Measurements from ENCODE around the gene C1orf174. TPM values are rescaled to one million over a fixed set of nuclear protein-coding genes. Genes with fewer than 3 reads are reported as not detected.

The C1orf174 gene
- total RNA-seq, 1 experiment from 2014 or later: 21.1 TPM

DNA sequence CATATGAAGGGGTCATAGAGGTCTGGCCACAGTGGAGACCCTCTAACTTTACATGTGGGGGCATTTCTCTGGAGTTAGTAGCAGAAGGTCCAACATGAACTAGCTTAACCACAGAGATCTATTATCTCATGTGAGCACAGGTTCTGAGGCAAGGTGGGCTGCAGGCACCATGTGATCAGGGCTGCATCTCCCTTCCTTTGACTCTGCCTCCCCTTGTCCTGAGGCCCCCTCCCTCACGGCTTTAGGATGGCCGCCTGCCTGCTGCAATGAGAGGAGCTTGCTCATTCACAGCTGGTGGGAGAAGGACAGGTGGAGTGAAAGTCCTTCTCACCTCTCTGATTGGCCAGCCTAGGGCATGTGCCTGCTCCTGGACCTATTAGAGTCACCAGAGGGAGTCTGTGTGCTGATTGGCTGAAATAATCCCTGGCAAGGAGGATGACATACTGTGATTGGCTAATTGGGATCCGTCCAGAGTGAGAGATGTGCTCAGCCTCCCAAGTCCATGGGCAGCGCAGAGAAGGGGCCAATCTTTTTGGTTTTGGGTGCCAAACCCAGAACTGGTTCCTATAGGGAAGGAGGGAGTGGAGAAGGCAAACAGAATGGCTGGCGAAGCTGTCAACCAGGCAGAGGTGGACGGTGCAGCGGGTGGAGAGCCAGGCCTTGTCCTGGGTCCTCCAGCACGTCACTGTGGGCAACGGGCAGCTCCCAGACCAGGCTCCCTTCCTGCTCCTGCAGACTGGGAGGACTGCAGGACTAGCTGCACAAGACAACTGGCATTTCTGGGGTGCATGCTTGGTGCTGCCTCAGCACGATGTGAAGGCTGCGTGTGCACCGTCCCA, 39.4 kb upstream of the C1orf174 start:
- no peaks in the 10 kb centered on the region for H3K4me1 ChIP-seq (ENCODE audit: insufficient read depth, low read length)
- no peaks in the 10 kb centered on the region for H3K27me3 ChIP-seq (ENCODE audit: insufficient read depth, low read length)
- H2BK15ac ChIP-seq (ENCODE audit: low read depth, low read length): no peak overlapping the region
- no peak overlapping the region for H4K91ac ChIP-seq (ENCODE audit: insufficient read length, low read depth, low read length)
- H3K4me1 Mint-ChIP-seq: peaks cover 2 to 5% of the 10 kb centered on the region in 2 experiments; a peak in 3 of 4 replicates
- no peaks in the 10 kb centered on the region for H3K79me1 ChIP-seq (ENCODE audit: insufficient read depth, low read depth, low read length, poor library complexity, severe bottlenecking)
- H3K79me2 ChIP-seq (ENCODE audit: insufficient read depth, low read length): no peaks in the 10 kb centered on the region
- TF ChIP-seq, protein P1, sequence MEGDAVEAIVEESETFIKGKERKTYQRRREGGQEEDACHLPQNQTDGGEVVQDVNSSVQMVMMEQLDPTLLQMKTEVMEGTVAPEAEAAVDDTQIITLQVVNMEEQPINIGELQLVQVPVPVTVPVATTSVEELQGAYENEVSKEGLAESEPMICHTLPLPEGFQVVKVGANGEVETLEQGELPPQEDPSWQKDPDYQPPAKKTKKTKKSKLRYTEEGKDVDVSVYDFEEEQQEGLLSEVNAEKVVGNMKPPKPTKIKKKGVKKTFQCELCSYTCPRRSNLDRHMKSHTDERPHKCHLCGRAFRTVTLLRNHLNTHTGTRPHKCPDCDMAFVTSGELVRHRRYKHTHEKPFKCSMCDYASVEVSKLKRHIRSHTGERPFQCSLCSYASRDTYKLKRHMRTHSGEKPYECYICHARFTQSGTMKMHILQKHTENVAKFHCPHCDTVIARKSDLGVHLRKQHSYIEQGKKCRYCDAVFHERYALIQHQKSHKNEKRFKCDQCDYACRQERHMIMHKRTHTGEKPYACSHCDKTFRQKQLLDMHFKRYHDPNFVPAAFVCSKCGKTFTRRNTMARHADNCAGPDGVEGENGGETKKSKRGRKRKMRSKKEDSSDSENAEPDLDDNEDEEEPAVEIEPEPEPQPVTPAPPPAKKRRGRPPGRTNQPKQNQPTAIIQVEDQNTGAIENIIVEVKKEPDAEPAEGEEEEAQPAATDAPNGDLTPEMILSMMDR (conservative IDR thresholded peaks at IDR 0.05): no peak
- H3T11ph ChIP-seq (ENCODE audit: low read length): no peak overlapping the region
- no peak overlapping the region for H4K5ac ChIP-seq (ENCODE audit: insufficient read length, low read depth, low read length)
- H4K8ac ChIP-seq (replicated peaks; ENCODE audit: insufficient read length, low read depth, low read length): no peak overlapping the region
- H3K4me2 ChIP-seq (ENCODE audit: insufficient read depth, insufficient read length, low read length): no peak overlapping the region
- no peak for DNase-seq
- H2BK12ac ChIP-seq (ENCODE audit: insufficient read length, low read depth, low read length): no peak overlapping the region
- no peak overlapping the region for H3K9ac ChIP-seq (ENCODE audit: extremely low read depth, insufficient read length, low read length)
- no peaks in the 10 kb centered on the region for H3K9me3 ChIP-seq (ENCODE audit: control insufficient read depth, low read depth, low read length)
- H3K27me3 Mint-ChIP-seq (ENCODE audit: low read depth): peaks cover 5% of the 10 kb centered on the region
- H3K4ac ChIP-seq (ENCODE audit: low read depth, low read length): no peak overlapping the region
- H3K23ac ChIP-seq (ENCODE audit: insufficient read length, low read depth, low read length): no peak overlapping the region
- no peak overlapping the region for H2AK5ac ChIP-seq (ENCODE audit: insufficient read length, low read length)
- H2BK120ac ChIP-seq (ENCODE audit: low read depth, low read length, poor library complexity, severe bottlenecking): no peak overlapping the region
- no peak overlapping the region for H2BK20ac ChIP-seq (ENCODE audit: low read depth, low read length, poor library complexity, severe bottlenecking)
- peaks cover 19 to 32% of the 10 kb centered on the region in 2 experiments for H3K9me3 Mint-ChIP-seq
- no peaks in the 10 kb centered on the region for H4K20me1 ChIP-seq (ENCODE audit: control insufficient read depth, insufficient read depth, insufficient read length)
- no peak overlapping the region for H3K14ac ChIP-seq (ENCODE audit: insufficient read depth, low read length)
- H3K36me3 Mint-ChIP-seq (ENCODE audit: insufficient read depth in 1 of 3, low read depth in 3 of 3): peaks cover 1 to 12% (median 4%) of the 10 kb centered on the region in 3 experiments; a peak in 6 of 7 replicates
- no peak overlapping the region for H3K18ac ChIP-seq (ENCODE audit: insufficient read length, low read depth, low read length)
- WGBS (ENCODE audit: extremely low coverage, insufficient read length, low lambda C conversion rate): no CpG with 5 or more reads among the region's 12 CpGs
- no peak overlapping the region for H2AFZ ChIP-seq (ENCODE audit: low read length)
- no peak overlapping the region for H3K27ac ChIP-seq (ENCODE audit: insufficient read length, low read depth, low read length)
- no peak overlapping the region; a peak in 1 of 7 replicates for H3K27ac Mint-ChIP-seq
- no peak overlapping the region for H2BK5ac ChIP-seq (ENCODE audit: insufficient read length, low read length)
- H3K4me3 Mint-ChIP-seq: no peak overlapping the region
- no peaks in the 10 kb centered on the region for H3K23me2 ChIP-seq (ENCODE audit: insufficient read length, low read depth, low read length, poor library complexity, severe bottlenecking)
- no peak overlapping the region for H3K56ac ChIP-seq (ENCODE audit: insufficient read length, low read depth, low read length)
